SH-SY5Y (cell line): ENCODE measurements around the gene JAKMIP1.

Source experiments
- GATA2 ChIP-seq: IDR thresholded peaks from 2 replicates; pipeline ENCODE4 v1.6.1; 2011; ENCODE audit warnings: mild to moderate bottlenecking, low read depth, low read length
- GATA3 ChIP-seq: IDR thresholded peaks from 2 replicates; pipeline ENCODE4 v1.6.1; 2011; ENCODE audit warnings: low read depth, mild to moderate bottlenecking, low read length, moderate library complexity

DNA sequence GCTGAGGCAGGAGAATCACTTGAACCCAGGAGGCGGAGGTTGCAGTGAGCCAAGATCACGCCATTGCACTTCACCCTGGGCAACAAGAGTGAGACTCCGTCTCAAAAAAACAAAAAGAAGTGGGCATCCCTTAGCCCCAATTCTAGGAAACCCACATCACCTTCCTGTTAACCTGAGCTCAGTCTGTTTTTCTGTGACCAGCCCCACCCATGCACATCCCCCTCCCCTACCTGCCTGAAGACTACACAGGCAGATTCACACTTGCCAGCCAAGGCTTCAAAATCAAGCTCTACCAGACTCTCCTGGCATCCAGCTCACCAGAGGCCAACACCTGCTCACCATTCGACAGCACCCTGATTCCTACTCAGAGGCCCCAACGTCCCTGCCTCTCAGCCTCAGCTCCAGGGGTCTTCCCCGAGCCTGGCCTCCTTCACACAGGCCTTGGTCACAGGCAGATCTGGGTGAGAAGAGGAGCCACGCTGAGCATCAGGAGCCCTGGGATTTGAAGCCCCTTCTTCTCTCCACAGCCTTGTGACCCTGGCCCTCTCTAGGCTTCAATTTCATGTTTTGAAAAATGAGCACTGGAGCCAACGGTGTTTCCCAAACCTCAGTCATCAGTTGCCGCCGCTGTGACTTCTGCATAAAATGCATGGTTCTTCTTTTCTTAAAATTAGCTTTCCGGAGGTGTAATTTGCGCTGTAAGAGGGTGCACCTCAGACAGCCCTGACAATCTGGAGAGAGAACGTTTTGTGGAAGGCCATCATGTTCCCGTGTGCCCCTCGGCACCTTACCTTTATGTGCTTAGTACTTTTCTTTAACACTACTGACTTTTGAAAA is 47.3 kb downstream of the JAKMIP1 start:
- TF ChIP-seq GATA3 (no peak), GATA2 (no peak)
